IMR-90 (cell line): ENCODE results near the gene MREG. TPM values are rescaled to one million over a fixed set of nuclear protein-coding genes. Genes with fewer than 3 reads are reported as not detected.

Source experiments
- ATAC-seq: fragments of 200-7000 bp; cut with Tn5 transposase; 2 replicates; pipeline ENCODE4 v1.9.1; 2020; ENCODE audit warnings: low read depth, mild to moderate bottlenecking, moderate library complexity
- BruUV-seq: library from RNA; stranded (reverse); fragments of 400-500 nt; replicated peaks from 2 replicates; lab custom pipeline; 2021; lab: Mats Ljungman, UMichigan
- CTCF ChIA-PET: fragments of 300-600 bp; formaldehyde crosslinking; extraction: SDS; loops from one replicate; lab custom pipeline; 2021; ENCODE audit warnings: antibody characterized with exemption; lab: Yijun Ruan, JAX
- POLR2A ChIA-PET: fragments of 300-600 bp; sonication (Branson Sonifier 250); formaldehyde crosslinking; loops from one replicate; lab custom pipeline; 2022; ENCODE audit warnings: antibody characterized with exemption; ENCODE audit not compliant: unreplicated experiment; lab: Charles Lee
- DNase-seq: peaks from one replicate; pipeline ENCODE4 v3.0.0; 2013
- H2AFZ ChIP-seq: replicated peaks from 2 replicates; pipeline ENCODE3; 2013; ENCODE audit warnings: low read length, mild to moderate bottlenecking; ENCODE audit not compliant: poor library complexity
- H2AK5ac ChIP-seq: 2 replicates; pipeline ENCODE4 v1.6.1; 2013; ENCODE audit warnings: low read depth, low read length, inconsistent platforms
- H2AK9ac ChIP-seq: replicated peaks from 2 replicates; pipeline ENCODE3; 2013; ENCODE audit warnings: mild to moderate bottlenecking, low read depth, low read length, moderate library complexity; ENCODE audit not compliant: poor library complexity
- H2BK120ac ChIP-seq: 2 replicates; pipeline ENCODE4 v1.6.1; 2013; ENCODE audit warnings: low read depth, low read length, inconsistent platforms
- H2BK15ac ChIP-seq: 3 replicates; pipeline ENCODE4 v1.6.1; 2013; ENCODE audit warnings: low read depth, low read length, inconsistent platforms
- H2BK20ac ChIP-seq: 2 replicates; pipeline ENCODE4 v1.6.1; 2013; ENCODE audit warnings: low read depth, mild to moderate bottlenecking, inconsistent platforms, low read length, moderate library complexity
- H2BK5ac ChIP-seq: 2 replicates; pipeline ENCODE4 v1.6.1; 2013; ENCODE audit warnings: mild to moderate bottlenecking, low read depth, low read length, inconsistent platforms; ENCODE audit not compliant: poor library complexity, severe bottlenecking
- H3K14ac ChIP-seq: replicated peaks from 2 replicates; pipeline ENCODE4 v1.6.1; 2013; ENCODE audit warnings: low read depth, low read length, inconsistent platforms
- H3K18ac ChIP-seq: 2 replicates; pipeline ENCODE4 v1.6.1; 2013; ENCODE audit warnings: low read depth, low read length, control low read depth
- H3K23ac ChIP-seq: 2 replicates; pipeline ENCODE4 v1.6.1; 2013; ENCODE audit warnings: low read depth, low read length, inconsistent platforms
- H3K27ac ChIP-seq: 2 replicates; pipeline ENCODE4 v1.5.1; 2013; ENCODE audit warnings: mild to moderate bottlenecking, control low read depth, low read length; ENCODE audit not compliant: insufficient read depth
- H3K27me3 ChIP-seq: 2 replicates; pipeline ENCODE4 v1.6.1; 2013; ENCODE audit warnings: low read length; ENCODE audit not compliant: control insufficient read depth, insufficient read depth
- H3K36me3 ChIP-seq: 2 replicates; pipeline ENCODE4 v1.6.1; 2013; ENCODE audit warnings: low read length, mixed read lengths; ENCODE audit not compliant: control insufficient read depth, insufficient read depth
- H3K4ac ChIP-seq: 2 replicates; pipeline ENCODE4 v1.6.1; 2013; ENCODE audit warnings: low read depth, low read length, inconsistent platforms
- H3K4me1 ChIP-seq: 2 replicates; pipeline ENCODE4 v1.6.1; 2013; ENCODE audit warnings: low read length, mixed read lengths; ENCODE audit not compliant: control insufficient read depth, insufficient read depth
- H3K4me2 ChIP-seq: 2 replicates; pipeline ENCODE4 v1.6.1; 2013; ENCODE audit warnings: low read depth, mild to moderate bottlenecking, control low read depth, low read length, moderate library complexity
- H3K4me3 ChIP-seq: 2 replicates; pipeline ENCODE4 v1.5.1; 2013; ENCODE audit warnings: low read depth, mild to moderate bottlenecking, control low read depth, low read length, moderate library complexity; ENCODE audit not compliant: insufficient read depth
- H3K56ac ChIP-seq: 2 replicates; pipeline ENCODE4 v1.6.1; 2013; ENCODE audit warnings: low read length, inconsistent platforms; ENCODE audit not compliant: insufficient read depth; ENCODE audit errors: extremely low read depth
- H3K79me1 ChIP-seq, 2 experiments: 2 replicates each; pipeline ENCODE4 v1.6.1; 2013; ENCODE audit warnings: low read length in 2 of 2, inconsistent platforms in 1 of 2, low read depth in 1 of 2
- H3K9ac ChIP-seq: 2 replicates; pipeline ENCODE4 v1.6.1; 2013; ENCODE audit warnings: low read depth, low read length, control low read depth
- H3K9me1 ChIP-seq: 2 replicates; pipeline ENCODE4 v1.6.1; 2013; ENCODE audit warnings: low read length, inconsistent platforms; ENCODE audit not compliant: insufficient read depth
- H3K9me3 ChIP-seq: 2 replicates; pipeline ENCODE4 v1.6.1; 2013; ENCODE audit warnings: low read length; ENCODE audit not compliant: control insufficient read depth, insufficient read depth
- H4K20me1 ChIP-seq: 2 replicates; pipeline ENCODE4 v1.6.1; 2013; ENCODE audit warnings: low read length, inconsistent platforms; ENCODE audit not compliant: insufficient read depth
- H4K5ac ChIP-seq: 2 replicates; pipeline ENCODE4 v1.6.1; 2013; ENCODE audit warnings: mild to moderate bottlenecking, low read depth, low read length, control low read depth
- H4K8ac ChIP-seq, 2 experiments: 2 replicates each; pipeline ENCODE4 v1.6.1; 2013; ENCODE audit warnings: low read depth in 2 of 2, low read length in 2 of 2, control low read depth in 1 of 2, inconsistent platforms in 1 of 2
- H4K91ac ChIP-seq: 2 replicates; pipeline ENCODE4 v1.6.1; 2013; ENCODE audit warnings: low read depth, low read length, inconsistent platforms; ENCODE audit not compliant: insufficient read depth
- CEBPB ChIP-seq: IDR thresholded peaks from 2 replicates; pipeline ENCODE4 v1.6.1; 2012; ENCODE audit warnings: low read depth, low read length, improper control_type of control experiment
- CHD1 ChIP-seq: IDR thresholded peaks from 2 replicates; pipeline ENCODE4 v1.6.1; 2012; ENCODE audit warnings: low read depth, low read length, improper control_type of control experiment
- FOS ChIP-seq: fragments of 150-350 bp; IDR thresholded peaks from 2 replicates; pipeline ENCODE4 v1.6.1; 2016; ENCODE audit warnings: low read depth, low read length
- MAZ ChIP-seq: IDR thresholded peaks from 2 replicates; pipeline ENCODE4 v1.6.1; 2012; ENCODE audit warnings: low read depth, mild to moderate bottlenecking, low read length, improper control_type of control experiment, moderate library complexity, borderline replicate concordance
- POLR2A ChIP-seq: IDR thresholded peaks from 2 replicates; pipeline ENCODE4 v1.6.1; 2012; ENCODE audit warnings: mild to moderate bottlenecking, low read depth, low read length
- RCOR1 ChIP-seq: IDR thresholded peaks from 2 replicates; pipeline ENCODE4 v1.6.1; 2012; ENCODE audit warnings: mild to moderate bottlenecking, low read length, improper control_type of control experiment; ENCODE audit not compliant: insufficient replicate concordance
- RFX5 ChIP-seq: IDR thresholded peaks from 2 replicates; pipeline ENCODE4 v1.8.0; 2012; ENCODE audit warnings: low read depth, mild to moderate bottlenecking, low read length, moderate library complexity
- WGBS, 2 experiments: methylation state at CpG; one replicate each; pipeline versions ENCODE4 v1.1.5 to v1.1.7; 2013; ENCODE audit warnings: missing lambda C conversion rate in 2 of 2; ENCODE audit not compliant: insufficient read length in 1 of 2; ENCODE audit errors: extremely low coverage in 2 of 2; 5-methylcytosine and 5-hydroxymethylcytosine counted together
- dilution Hi-C: fragments of 300-500 bp; cut with HindIII; formaldehyde crosslinking; loops from one replicate; pipeline ENCODE4 v1.14.3; 2018; ENCODE audit warnings: low sequenced_read_pairs; ENCODE audit not compliant: unreplicated experiment
- in situ Hi-C: fragments of 300-500 bp; cut with MboI; formaldehyde crosslinking; loops from 3 replicates; pipeline ENCODE4 v1.14.3; 2019; ENCODE audit warnings: low sequenced_read_pairs, inconsistent platforms, mixed read lengths
- intact Hi-C: fragments of 100-400 bp; cut with micrococcal nuclease; formaldehyde crosslinking; loops from 2 replicates; pipeline ENCODE4 v1.10.0; 2022
- polyA plus RNA-seq, 3 experiments: library from polyadenylated mRNA; depleted of rRNA; stranded (reverse); fragments of >200 nt; gene quantifications; 2 replicates each; pipeline ENCODE4 v1.2.3, GENCODE V29; 2012; ENCODE audit warnings: low replicate concordance in 1 of 3
- total RNA-seq: library from RNA; depleted of rRNA; stranded (reverse); fragments of >200 nt; gene quantifications from 2 replicates; pipeline ENCODE4 v1.2.3, GENCODE V29; 2012
- TF ChIP-seq, protein P1 (sequence below): conservative IDR thresholded peaks from 2 replicates; pipeline ENCODE4 v1.5.1; 2012; ENCODE audit warnings: mild to moderate bottlenecking, low read depth, low read length, improper control_type of control experiment
- TF ChIP-seq, protein P2 (sequence below): fragments of 150-350 bp; IDR thresholded peaks from 2 replicates; pipeline ENCODE4 v1.6.1; 2017; ENCODE audit warnings: mild to moderate bottlenecking, antibody characterized with exemption, low read length, low read depth

Gene MREG
- total and polyA plus RNA-seq, 2 of the 4 experiments (the other 2 are of a cell fraction), result 1.0 to 1.8 TPM

DNA sequence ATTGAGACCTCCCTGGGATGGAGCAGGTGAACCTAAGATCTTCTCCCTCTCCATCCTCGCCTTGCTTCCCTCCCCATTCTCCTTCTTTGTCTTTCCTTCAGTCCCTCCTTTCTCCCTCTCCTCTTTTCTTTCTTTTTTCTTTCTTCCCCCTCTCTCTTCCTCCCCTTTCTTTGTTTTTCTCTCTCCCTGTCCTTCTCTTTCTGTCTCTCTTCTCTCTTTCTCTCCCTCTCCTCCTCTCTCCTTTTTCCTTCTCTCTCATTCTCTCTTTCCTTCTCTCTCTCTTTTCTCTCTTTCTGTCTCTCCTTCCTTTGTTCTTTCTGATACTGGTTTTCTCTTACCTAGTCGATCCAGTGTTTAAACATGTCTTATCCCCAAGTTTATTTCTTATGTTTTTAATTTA, 10.7 kb downstream of the MREG start:
- H3K4me2 ChIP-seq, result no peak overlapping the region
- no peak overlapping the region for H4K5ac ChIP-seq
- no peak overlapping the region for H4K91ac ChIP-seq
- no peak for TF ChIP-seq FOS
- no peak for TF ChIP-seq RCOR1
- TF ChIP-seq MAZ, result no peak
- no peak for TF ChIP-seq POLR2A
- TF ChIP-seq, protein P1, sequence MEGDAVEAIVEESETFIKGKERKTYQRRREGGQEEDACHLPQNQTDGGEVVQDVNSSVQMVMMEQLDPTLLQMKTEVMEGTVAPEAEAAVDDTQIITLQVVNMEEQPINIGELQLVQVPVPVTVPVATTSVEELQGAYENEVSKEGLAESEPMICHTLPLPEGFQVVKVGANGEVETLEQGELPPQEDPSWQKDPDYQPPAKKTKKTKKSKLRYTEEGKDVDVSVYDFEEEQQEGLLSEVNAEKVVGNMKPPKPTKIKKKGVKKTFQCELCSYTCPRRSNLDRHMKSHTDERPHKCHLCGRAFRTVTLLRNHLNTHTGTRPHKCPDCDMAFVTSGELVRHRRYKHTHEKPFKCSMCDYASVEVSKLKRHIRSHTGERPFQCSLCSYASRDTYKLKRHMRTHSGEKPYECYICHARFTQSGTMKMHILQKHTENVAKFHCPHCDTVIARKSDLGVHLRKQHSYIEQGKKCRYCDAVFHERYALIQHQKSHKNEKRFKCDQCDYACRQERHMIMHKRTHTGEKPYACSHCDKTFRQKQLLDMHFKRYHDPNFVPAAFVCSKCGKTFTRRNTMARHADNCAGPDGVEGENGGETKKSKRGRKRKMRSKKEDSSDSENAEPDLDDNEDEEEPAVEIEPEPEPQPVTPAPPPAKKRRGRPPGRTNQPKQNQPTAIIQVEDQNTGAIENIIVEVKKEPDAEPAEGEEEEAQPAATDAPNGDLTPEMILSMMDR, result no peak
- TF ChIP-seq RFX5, result no peak
- TF ChIP-seq, protein P2, sequence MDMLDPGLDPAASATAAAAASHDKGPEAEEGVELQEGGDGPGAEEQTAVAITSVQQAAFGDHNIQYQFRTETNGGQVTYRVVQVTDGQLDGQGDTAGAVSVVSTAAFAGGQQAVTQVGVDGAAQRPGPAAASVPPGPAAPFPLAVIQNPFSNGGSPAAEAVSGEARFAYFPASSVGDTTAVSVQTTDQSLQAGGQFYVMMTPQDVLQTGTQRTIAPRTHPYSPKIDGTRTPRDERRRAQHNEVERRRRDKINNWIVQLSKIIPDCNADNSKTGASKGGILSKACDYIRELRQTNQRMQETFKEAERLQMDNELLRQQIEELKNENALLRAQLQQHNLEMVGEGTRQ, result no peak
- TF ChIP-seq CEBPB, result no peak
- TF ChIP-seq CHD1, result no peak
- H3K56ac ChIP-seq, result no peak overlapping the region
- no peaks in the 10 kb centered on the region for H4K20me1 ChIP-seq
- CTCF ChIA-PET, result no interaction called here
- no peak overlapping the region for H2BK20ac ChIP-seq
- DNase-seq (no peak), ATAC-seq (no peak)
- no peaks in the 10 kb centered on the region for H3K27me3 ChIP-seq
- H2BK120ac ChIP-seq, result no peak overlapping the region
- no peak overlapping the region for H3K4me3 ChIP-seq
- no peaks in the 10 kb centered on the region for H3K36me3 ChIP-seq
- dilution Hi-C loops (no loop called here), in situ Hi-C loops (no loop called here), intact Hi-C loops (no loop called here)
- no peak overlapping the region for H3K23ac ChIP-seq
- no peak overlapping the region for H3K4ac ChIP-seq
- no peak overlapping the region for H3K14ac ChIP-seq
- no peaks in the 10 kb centered on the region for H3K4me1 ChIP-seq
- H3K9me1 ChIP-seq, result no peaks in the 10 kb centered on the region; the same call in 1 of the 2 replicates
- no peak overlapping the region for H2AK9ac ChIP-seq
- H3K18ac ChIP-seq, result no peak overlapping the region
- no TSS peak for BruUV-seq
- H2BK5ac ChIP-seq, result no peak overlapping the region
- no peaks in the 10 kb centered on the region for H3K9me3 ChIP-seq
- H3K9ac ChIP-seq, result no peak overlapping the region
- no peak overlapping the region for H2AK5ac ChIP-seq
- POLR2A ChIA-PET, result no interaction called here
- H3K27ac ChIP-seq, result no peak overlapping the region
- H2BK15ac ChIP-seq, result no peak overlapping the region
- no peaks in the 10 kb centered on the region for H3K79me1 ChIP-seq
- no CpG with 5 or more reads among the region's 2 CpGs for WGBS, 2 experiments
- no peak overlapping the region for H2AFZ ChIP-seq
- H4K8ac ChIP-seq, result no peak overlapping the region
